SU-DHL-6 (cell line): ENCODE results near the gene RAB11A.

ENCODE experiments used
- EZH2phosphoT487 ChIP-seq: fragments of 200-600 bp; sonication (generic), shearing (Covaris generic); conservative IDR thresholded peaks from 2 replicates; pipeline ENCODE4 v1.6.1; 2018; ENCODE audit warnings: mild to moderate bottlenecking, antibody characterized with exemption, low read length, moderate library complexity, mixed read lengths
- TF ChIP-seq, protein P1 (sequence below): fragments of 200-600 bp; sonication (generic); IDR thresholded peaks from one replicate; pipeline ENCODE4 v1.5.1; 2017; ENCODE audit warnings: antibody characterized with exemption, mild to moderate bottlenecking, low read length, moderate library complexity; ENCODE audit not compliant: insufficient read depth, poor library complexity, severe bottlenecking

DNA sequence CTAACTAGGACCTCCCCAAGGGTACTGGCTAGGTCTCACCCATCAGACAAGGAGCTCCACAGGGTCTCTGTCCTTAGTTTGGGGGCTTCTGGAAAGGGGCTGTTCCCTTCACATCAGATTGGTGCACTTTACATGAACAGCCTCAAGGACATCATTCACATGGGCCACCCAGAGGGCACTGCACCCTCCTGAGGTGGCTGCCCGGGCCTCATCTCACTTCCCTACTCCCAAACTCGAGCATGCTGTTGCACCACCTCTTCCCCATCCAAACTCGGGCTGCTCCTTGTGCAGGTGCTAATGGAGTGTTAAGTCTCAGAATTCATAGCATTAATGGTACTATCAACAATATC, 48.1 kb downstream of the RAB11A start:
- TF ChIP-seq, protein P1, sequence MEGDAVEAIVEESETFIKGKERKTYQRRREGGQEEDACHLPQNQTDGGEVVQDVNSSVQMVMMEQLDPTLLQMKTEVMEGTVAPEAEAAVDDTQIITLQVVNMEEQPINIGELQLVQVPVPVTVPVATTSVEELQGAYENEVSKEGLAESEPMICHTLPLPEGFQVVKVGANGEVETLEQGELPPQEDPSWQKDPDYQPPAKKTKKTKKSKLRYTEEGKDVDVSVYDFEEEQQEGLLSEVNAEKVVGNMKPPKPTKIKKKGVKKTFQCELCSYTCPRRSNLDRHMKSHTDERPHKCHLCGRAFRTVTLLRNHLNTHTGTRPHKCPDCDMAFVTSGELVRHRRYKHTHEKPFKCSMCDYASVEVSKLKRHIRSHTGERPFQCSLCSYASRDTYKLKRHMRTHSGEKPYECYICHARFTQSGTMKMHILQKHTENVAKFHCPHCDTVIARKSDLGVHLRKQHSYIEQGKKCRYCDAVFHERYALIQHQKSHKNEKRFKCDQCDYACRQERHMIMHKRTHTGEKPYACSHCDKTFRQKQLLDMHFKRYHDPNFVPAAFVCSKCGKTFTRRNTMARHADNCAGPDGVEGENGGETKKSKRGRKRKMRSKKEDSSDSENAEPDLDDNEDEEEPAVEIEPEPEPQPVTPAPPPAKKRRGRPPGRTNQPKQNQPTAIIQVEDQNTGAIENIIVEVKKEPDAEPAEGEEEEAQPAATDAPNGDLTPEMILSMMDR: no peak
- no peak for TF ChIP-seq EZH2phosphoT487
